Measurements from ENCODE around the gene FMNL1.
"Not testable (repeated sequence)": the region's sequence is repeated elsewhere in the genome, so short reads cannot be mapped to it uniquely, and the experiment has no call there.

Gene FMNL1, protein sequence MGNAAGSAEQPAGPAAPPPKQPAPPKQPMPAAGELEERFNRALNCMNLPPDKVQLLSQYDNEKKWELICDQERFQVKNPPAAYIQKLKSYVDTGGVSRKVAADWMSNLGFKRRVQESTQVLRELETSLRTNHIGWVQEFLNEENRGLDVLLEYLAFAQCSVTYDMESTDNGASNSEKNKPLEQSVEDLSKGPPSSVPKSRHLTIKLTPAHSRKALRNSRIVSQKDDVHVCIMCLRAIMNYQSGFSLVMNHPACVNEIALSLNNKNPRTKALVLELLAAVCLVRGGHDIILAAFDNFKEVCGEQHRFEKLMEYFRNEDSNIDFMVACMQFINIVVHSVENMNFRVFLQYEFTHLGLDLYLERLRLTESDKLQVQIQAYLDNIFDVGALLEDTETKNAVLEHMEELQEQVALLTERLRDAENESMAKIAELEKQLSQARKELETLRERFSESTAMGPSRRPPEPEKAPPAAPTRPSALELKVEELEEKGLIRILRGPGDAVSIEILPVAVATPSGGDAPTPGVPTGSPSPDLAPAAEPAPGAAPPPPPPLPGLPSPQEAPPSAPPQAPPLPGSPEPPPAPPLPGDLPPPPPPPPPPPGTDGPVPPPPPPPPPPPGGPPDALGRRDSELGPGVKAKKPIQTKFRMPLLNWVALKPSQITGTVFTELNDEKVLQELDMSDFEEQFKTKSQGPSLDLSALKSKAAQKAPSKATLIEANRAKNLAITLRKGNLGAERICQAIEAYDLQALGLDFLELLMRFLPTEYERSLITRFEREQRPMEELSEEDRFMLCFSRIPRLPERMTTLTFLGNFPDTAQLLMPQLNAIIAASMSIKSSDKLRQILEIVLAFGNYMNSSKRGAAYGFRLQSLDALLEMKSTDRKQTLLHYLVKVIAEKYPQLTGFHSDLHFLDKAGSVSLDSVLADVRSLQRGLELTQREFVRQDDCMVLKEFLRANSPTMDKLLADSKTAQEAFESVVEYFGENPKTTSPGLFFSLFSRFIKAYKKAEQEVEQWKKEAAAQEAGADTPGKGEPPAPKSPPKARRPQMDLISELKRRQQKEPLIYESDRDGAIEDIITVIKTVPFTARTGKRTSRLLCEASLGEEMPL

GRCh38 chr17:45221081-45222013, at the start of gene FMNL1:
FMNL1 (plus strand) TSS chr17:45221885; CDS start chr17:45222125, 240 bp downstream.
- peak; percentile 14 for DNase-seq

GRCh38 chr17:45172232-45172540, 49.5 kb upstream of the FMNL1 start:
- no peak for DNase-seq

- no peak for DNase-seq
These were observed 49.0 kb upstream of the FMNL1 start for GRCh38 chr17:45172541-45173286.

GRCh38 chr17:45175759-45176115, 45.9 kb upstream of the FMNL1 start:
- DNase-seq = no peak

GRCh38 chr17:45177563-45177962, 44.1 kb upstream of the FMNL1 start:
- no peak for DNase-seq

DNA sequence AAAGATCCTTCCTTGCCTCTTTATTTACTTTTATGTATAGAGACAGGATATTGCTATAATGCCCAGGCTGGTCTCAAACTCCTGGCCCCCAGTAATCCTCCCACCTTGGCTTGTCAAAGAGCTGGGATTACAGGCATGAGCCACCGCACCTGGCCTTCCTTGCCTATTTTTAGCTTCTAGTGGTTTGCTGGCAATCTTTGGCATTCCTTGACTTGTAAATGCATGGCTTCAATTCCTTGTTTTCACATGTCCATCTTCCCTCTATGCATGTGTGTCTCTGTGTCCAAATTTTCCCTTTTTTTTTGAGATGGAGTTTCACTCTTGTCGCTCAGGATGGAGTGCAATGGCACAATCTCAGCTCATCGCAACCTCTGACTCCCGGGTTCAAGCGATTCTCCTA, 37.5 kb upstream of the FMNL1 start:
- no peak for DNase-seq

GRCh38 chr17:45186801-45187354, 34.8 kb upstream of the FMNL1 start:
- no peak for DNase-seq

GRCh38 chr17:45189009-45189408, 32.7 kb upstream of the FMNL1 start:
- no peak for DNase-seq

DNA sequence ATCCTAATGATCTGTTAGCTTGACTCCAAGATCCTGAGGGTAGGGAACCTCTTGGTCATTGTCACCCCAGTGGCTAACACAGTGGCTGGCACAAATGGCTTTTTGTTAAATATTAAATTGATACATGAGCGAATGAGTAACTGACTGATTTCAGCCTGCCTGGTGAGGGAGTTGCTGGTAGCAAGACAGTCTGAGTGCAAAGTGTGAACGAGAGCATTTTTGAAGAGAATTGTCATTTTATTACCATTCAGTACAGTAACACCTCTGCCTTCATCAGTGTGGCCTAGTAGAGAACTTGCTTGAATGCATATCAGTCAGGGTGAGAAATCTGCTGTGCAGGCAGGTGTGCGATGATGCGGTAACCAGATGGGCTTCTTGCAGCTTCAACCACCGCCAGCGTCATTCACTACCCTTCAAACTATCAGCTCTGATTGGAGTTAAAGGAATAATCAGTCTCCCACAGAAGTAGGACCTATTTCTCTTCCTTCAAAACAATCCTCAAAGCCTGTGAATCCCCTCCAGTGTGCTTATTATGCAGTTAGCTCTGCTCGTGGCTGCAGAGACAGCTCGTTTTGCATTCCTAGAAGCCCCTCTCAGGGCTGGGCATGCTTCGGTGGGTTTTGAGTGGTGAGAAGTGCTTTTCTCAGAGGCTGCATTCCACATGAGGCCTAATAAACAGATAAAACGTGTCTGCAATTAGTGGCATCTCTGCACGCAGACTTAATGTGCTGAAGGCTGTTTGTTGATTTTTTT, 31.0 kb upstream of the FMNL1 start:
- DNase-seq = no peak

GRCh38 chr17:45195424-45195823, 26.3 kb upstream of the FMNL1 start:
- no peak for DNase-seq

DNA sequence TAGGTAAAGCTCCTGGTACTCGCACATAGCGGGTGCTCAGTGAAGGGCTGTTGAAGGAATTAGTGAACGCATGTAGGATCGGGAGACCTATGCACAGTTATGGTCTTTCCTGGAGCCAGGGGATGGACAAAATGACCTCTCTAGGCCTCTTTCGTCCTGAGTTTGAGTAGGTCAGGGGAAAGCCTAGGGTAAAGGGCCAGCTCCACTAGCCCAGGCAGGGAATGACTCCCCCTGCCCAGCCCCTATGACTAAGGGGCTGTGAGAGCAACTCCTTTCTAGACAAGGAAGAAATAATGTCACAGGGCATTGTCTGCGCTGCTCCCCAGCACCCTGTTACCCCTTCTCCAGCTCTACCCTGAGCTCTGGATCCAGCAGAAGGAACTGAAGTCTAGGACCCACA, 24.6 kb upstream of the FMNL1 start:
- DNase-seq = no peak

GRCh38 chr17:45197555-45198334, 23.9 kb upstream of the FMNL1 start:
- peak; percentile 75 for DNase-seq

GRCh38 chr17:45200701-45201100, 21.0 kb upstream of the FMNL1 start:
- no peak for DNase-seq

DNA sequence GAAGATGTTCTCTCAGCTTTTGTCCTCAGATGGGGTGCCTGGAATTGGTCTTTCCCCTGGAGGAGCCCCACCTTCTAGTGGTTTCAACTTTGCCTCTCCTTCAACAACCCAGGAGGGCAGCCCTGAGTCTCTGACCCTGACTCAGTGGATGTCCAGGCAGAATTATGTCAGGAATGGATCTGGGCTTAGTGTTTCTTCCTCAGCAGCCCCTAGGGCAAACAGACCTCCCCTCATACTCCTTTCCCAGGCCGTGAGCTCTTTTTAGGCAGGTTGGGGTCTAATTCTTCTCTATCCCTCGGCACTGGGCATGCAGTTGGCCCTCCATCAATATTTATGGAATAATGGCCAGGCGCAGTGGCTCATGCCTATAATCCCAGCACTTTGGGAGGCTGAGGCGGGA, 20.2 kb upstream of the FMNL1 start:
- DNase-seq = no peak

DNA sequence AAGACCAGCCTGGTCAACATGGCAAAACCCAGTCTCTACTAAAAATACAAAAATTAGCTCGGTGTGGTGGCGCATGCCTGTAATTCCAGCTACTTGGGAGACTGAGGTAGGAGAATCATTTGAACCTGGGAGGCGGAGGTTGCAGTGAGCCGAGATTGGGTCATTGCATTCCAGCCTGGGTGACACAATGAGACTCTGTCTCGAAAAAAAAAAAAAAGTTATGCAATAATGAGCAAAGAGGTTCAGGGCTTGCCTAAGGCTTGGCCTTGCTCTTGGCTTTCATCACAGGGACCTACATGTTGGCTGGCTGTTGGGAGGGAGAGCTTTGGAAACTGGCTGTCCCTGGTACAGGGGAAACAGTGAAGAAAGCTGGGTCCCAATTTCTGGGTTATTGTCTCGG, 19.8 kb upstream of the FMNL1 start:
- DNase-seq = not testable (repeated sequence)

GRCh38 chr17:45218895-45219661, 2.6 kb upstream of the FMNL1 start:
- peak; percentile 78 for DNase-seq

- DNase-seq = no peak
These were observed 1.6 kb upstream of the FMNL1 start for GRCh38 chr17:45220079-45220478.

GRCh38 chr17:45222014-45222288, 266 bp downstream of the FMNL1 start:
- DNase-seq = no peak

- DNase-seq = no peak
These were observed 757 bp downstream of the FMNL1 start for GRCh38 chr17:45222289-45222995.
